ENCODE measurements around the gene SPOP. TPM values are rescaled to one million over a fixed set of nuclear protein-coding genes. Genes with fewer than 3 reads are reported as not detected.
"Not testable (repeated sequence)": the region's sequence is repeated elsewhere in the genome, so short reads cannot be mapped to it uniquely, and the experiment has no call there.

Gene SPOP
- total RNA-seq, 1 experiment from 2014 or later, result 58.0 TPM

DNA sequence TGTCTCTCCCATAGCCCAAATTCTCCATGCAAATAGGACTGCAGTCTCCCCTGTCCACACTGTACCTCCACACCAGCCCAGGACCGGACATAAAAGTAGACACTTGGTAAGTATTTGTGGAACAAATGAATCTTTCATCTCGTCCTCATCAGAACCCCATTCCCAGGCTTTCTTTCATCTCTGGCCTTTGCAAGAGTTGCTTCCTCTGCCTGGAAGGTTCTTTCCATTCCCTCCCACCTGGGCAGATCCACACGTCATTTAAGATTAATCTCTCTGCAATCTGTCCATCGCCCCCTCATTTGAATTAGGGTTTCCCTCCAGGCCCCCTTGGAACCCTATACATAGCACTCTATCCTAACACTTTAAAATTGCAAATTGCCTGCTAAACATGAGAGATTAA lies 106.1 kb downstream of the SPOP start:
- in situ Hi-C loops (cut with HindIII; ENCODE audit: low pct_unique_long_range_greater_than_20kb, low sequenced_read_pairs), result no loop called here
- POLR2A ChIA-PET, result no interaction called here

DNA sequence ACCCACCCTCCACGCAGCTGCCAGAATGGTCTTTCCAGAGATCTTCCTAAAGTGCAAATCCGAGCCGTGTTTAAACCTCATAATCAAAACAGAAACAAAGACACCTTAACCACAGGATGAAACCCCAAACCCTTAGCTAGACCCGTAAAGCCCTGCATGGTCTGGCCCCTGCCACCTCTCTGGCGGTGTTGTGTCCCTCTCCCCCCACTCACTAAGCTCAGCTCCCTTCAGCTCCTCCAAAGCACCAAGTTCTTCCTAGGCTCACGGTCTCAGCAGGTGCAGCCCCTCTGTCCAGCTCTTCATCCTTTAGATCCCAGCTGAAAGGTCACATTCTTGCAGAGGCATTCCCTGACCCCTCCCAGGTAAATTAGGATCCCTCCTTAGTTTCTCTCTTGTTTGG lies 106.6 kb downstream of the SPOP start:
- ATAC-seq, result no peak
- no peak overlapping the region for H3K4me3 ChIP-seq (ENCODE audit: low read depth in 2 of 2, low read length in 2 of 2)
- no peaks in the 10 kb centered on the region for H3K36me3 ChIP-seq (ENCODE audit: control insufficient read depth, insufficient read depth, low read length)
- CTCF ChIA-PET, result interaction anchor here (0.6 to 1.8 kb wide), 6 partner anchors 14 to 173 kb away, joined by 4 to 10 read pairs (median 5); no protein-coding TSS in a partner anchor
- in situ Hi-C loops (cut with HindIII; ENCODE audit: low pct_unique_long_range_greater_than_20kb, low sequenced_read_pairs), result no loop called here
- peaks cover 6% of the 10 kb centered on the region; the same call in 1 of the 2 replicates for H3K4me1 ChIP-seq (ENCODE audit: control insufficient read depth, insufficient read depth, low read length)
- no TSS peak for BruUV-seq (replicated peaks)
- H3K27me3 ChIP-seq (ENCODE audit: control insufficient read depth, insufficient read depth, low read length), result peaks cover 3% of the 10 kb centered on the region
- DNase-seq (ENCODE audit: low read depth, low spot score), result no peak
- H3K9me3 ChIP-seq (ENCODE audit: control insufficient read depth, insufficient read depth, low read depth, low read length), result no peaks in the 10 kb centered on the region
- TF ChIP-seq SIN3A (IDR thresholded peaks at IDR 0.05; ENCODE audit: borderline replicate concordance, insufficient read depth, low read depth, low read length), result no peak
- no peak for TF ChIP-seq TCF7L2 (IDR thresholded peaks at IDR 0.05; ENCODE audit: low read depth, low read length)
- POLR2A ChIA-PET, result no interaction called here
- H3K27ac ChIP-seq (ENCODE audit: low read length), result no peak overlapping the region
- intact Hi-C loops (cut with micrococcal nuclease; ENCODE audit: unreplicated experiment), result loop anchor here (5.0 to 10.0 kb wide), 2 partner anchors 284 to 426 kb away; partner anchors contain the start of gene DLX3

More for the DNA sequence above, 106.1 kb downstream of the SPOP start:
- Histone ChIP-seq H3K27ac (ENCODE audit: low read length) (no peak overlapping the region), H3K4me3 (ENCODE audit: low read depth in 2 of 2, low read length in 2 of 2) (no peak overlapping the region), H3K4me1 (ENCODE audit: control insufficient read depth, insufficient read depth, low read length) (peaks cover 6% of the 10 kb centered on the region; the same call in 1 of the 2 replicates), H3K36me3 (ENCODE audit: control insufficient read depth, insufficient read depth, low read length) (no peaks in the 10 kb centered on the region), H3K27me3 (ENCODE audit: control insufficient read depth, insufficient read depth, low read length) (peaks cover 3% of the 10 kb centered on the region), H3K9me3 (ENCODE audit: control insufficient read depth, insufficient read depth, low read depth, low read length) (no peaks in the 10 kb centered on the region)
- TF ChIP-seq POLR2AphosphoS5 (IDR thresholded peaks at IDR 0.05; ENCODE audit: low read depth, low read length) (no peak), SIN3A (IDR thresholded peaks at IDR 0.05; ENCODE audit: borderline replicate concordance, insufficient read depth, low read depth, low read length) (no peak)
- TF ChIP-seq, protein P1, sequence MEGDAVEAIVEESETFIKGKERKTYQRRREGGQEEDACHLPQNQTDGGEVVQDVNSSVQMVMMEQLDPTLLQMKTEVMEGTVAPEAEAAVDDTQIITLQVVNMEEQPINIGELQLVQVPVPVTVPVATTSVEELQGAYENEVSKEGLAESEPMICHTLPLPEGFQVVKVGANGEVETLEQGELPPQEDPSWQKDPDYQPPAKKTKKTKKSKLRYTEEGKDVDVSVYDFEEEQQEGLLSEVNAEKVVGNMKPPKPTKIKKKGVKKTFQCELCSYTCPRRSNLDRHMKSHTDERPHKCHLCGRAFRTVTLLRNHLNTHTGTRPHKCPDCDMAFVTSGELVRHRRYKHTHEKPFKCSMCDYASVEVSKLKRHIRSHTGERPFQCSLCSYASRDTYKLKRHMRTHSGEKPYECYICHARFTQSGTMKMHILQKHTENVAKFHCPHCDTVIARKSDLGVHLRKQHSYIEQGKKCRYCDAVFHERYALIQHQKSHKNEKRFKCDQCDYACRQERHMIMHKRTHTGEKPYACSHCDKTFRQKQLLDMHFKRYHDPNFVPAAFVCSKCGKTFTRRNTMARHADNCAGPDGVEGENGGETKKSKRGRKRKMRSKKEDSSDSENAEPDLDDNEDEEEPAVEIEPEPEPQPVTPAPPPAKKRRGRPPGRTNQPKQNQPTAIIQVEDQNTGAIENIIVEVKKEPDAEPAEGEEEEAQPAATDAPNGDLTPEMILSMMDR (IDR thresholded peaks at IDR 0.05), result no peak
- no peak for DNase-seq (ENCODE audit: low read depth, low spot score)
- CTCF ChIA-PET, result interaction anchor here (0.6 to 1.8 kb wide), 6 partner anchors 15 to 173 kb away, joined by 4 to 10 read pairs (median 5); no protein-coding TSS in a partner anchor
- BruUV-seq (replicated peaks), result no TSS peak
- intact Hi-C loops (cut with micrococcal nuclease; ENCODE audit: unreplicated experiment), result loop anchor here (5.0 to 10.0 kb wide), 2 partner anchors 283 to 426 kb away; partner anchors contain the start of gene DLX3
- no peak for ATAC-seq

GRCh38 chr17:49570540-49571242 lies 107.2 kb downstream of the SPOP start:
- Histone ChIP-seq H3K27me3 (ENCODE audit: control insufficient read depth, insufficient read depth, low read length) (peaks cover 3% of the 10 kb centered on the region), H3K36me3 (ENCODE audit: control insufficient read depth, insufficient read depth, low read length) (no peaks in the 10 kb centered on the region), H3K9me3 (ENCODE audit: control insufficient read depth, insufficient read depth, low read depth, low read length) (no peaks in the 10 kb centered on the region), H3K27ac (ENCODE audit: low read length) (no peak overlapping the region), H3K4me3 (ENCODE audit: low read depth in 2 of 2, low read length in 2 of 2) (peak overlapping the region; percentile 62 to 75; a peak in 3 of 4 replicates), H3K4me1 (ENCODE audit: control insufficient read depth, insufficient read depth, low read length) (peaks cover 10% of the 10 kb centered on the region)
- ChIA-PET CTCF (interaction anchor here (0.7 to 1.8 kb wide), 6 partner anchors 14 to 465 kb away, joined by 3 to 10 read pairs (median 4); no protein-coding TSS in a partner anchor), POLR2A (no interaction called here)
- DNase-seq (ENCODE audit: low read depth, low spot score) (no peak), ATAC-seq (peak; percentile 8)
- intact Hi-C loops (cut with micrococcal nuclease; ENCODE audit: unreplicated experiment), result loop anchor here (1.0 to 10.0 kb wide), 3 partner anchors 125 to 427 kb away; partner anchors contain the start of gene DLX3
- in situ Hi-C loops (cut with HindIII; ENCODE audit: low pct_unique_long_range_greater_than_20kb, low sequenced_read_pairs), result no loop called here
- TF ChIP-seq REST (IDR thresholded peaks at IDR 0.05; ENCODE audit: insufficient read depth in 1 of 2, low read depth in 2 of 2, low read length in 1 of 2), result no peak
- no peak for TF ChIP-seq SIN3A (IDR thresholded peaks at IDR 0.05; ENCODE audit: borderline replicate concordance, insufficient read depth, low read depth, low read length)
- BruUV-seq (replicated peaks), result no TSS peak

GRCh38 chr17:49568695-49569047 lies 109.2 kb downstream of the SPOP start:
- H3K36me3 ChIP-seq (ENCODE audit: control insufficient read depth, insufficient read depth, low read length); POLR2A ChIA-PET; intact Hi-C loops (cut with micrococcal nuclease; ENCODE audit: unreplicated experiment); ATAC-seq; H3K27ac ChIP-seq (ENCODE audit: low read length); in situ Hi-C loops (cut with HindIII; ENCODE audit: low pct_unique_long_range_greater_than_20kb, low sequenced_read_pairs); DNase-seq (ENCODE audit: low read depth, low spot score); H3K27me3 ChIP-seq (ENCODE audit: control insufficient read depth, insufficient read depth, low read length); H3K4me1 ChIP-seq (ENCODE audit: control insufficient read depth, insufficient read depth, low read length); BruUV-seq (replicated peaks); H3K9me3 ChIP-seq (ENCODE audit: control insufficient read depth, insufficient read depth, low read depth, low read length): not testable (repeated sequence)
- peak overlapping the region in 1 of 2 experiments; percentile 80; a peak in 2 of 4 replicates for H3K4me3 ChIP-seq (ENCODE audit: low read depth in 2 of 2, low read length in 2 of 2)
- CTCF ChIA-PET, result interaction anchor here (0.7 to 1.5 kb wide), 3 partner anchors 125 to 429 kb away, joined by 3 to 6 read pairs (median 4); no protein-coding TSS in a partner anchor
